Osteocyte (in vitro differentiated cells): ENCODE data around the gene HPCAL1. TPM values are rescaled to one million over a fixed set of nuclear protein-coding genes. Genes with fewer than 3 reads are reported as not detected.
"Not testable (repeated sequence)": the region's sequence is repeated elsewhere in the genome, so short reads cannot be mapped to it uniquely, and the experiment has no call there.

Experiments
- DNase-seq: peaks from one replicate; pipeline ENCODE4 v3.0.0; 2021; ENCODE audit warnings: mixed read lengths; ENCODE audit not compliant: unreplicated experiment; ENCODE audit errors: extremely low spot score
- H3K27ac Mint-ChIP-seq: one replicate; pipeline ENCODE4 v1.8.0; 2021; ENCODE audit warnings: mild to moderate bottlenecking, mixed read lengths; ENCODE audit not compliant: unreplicated experiment
- H3K27me3 Mint-ChIP-seq: one replicate; pipeline ENCODE4 v1.8.0; 2021; ENCODE audit warnings: mixed read lengths; ENCODE audit not compliant: unreplicated experiment
- H3K36me3 Mint-ChIP-seq: one replicate; pipeline ENCODE4 v1.8.0; 2021; ENCODE audit warnings: mixed read lengths; ENCODE audit not compliant: unreplicated experiment
- H3K4me1 Mint-ChIP-seq: one replicate; pipeline ENCODE4 v1.8.0; 2021; ENCODE audit warnings: mixed read lengths; ENCODE audit not compliant: unreplicated experiment
- H3K4me3 Mint-ChIP-seq: one replicate; pipeline ENCODE4 v1.8.0; 2021; ENCODE audit warnings: mild to moderate bottlenecking, moderate library complexity, mixed read lengths; ENCODE audit not compliant: unreplicated experiment
- H3K9me3 Mint-ChIP-seq: one replicate; pipeline ENCODE4 v1.8.0; 2021; ENCODE audit warnings: mixed read lengths; ENCODE audit not compliant: unreplicated experiment
- total RNA-seq: library from RNA; stranded (reverse); gene quantifications from 2 replicates; pipeline ENCODE4 v1.2.1, GENCODE V29; 2021
- TF ChIP-seq, protein P1 (sequence below): fragments of 200-600 bp; sonication (generic); IDR thresholded peaks from 2 replicates; pipeline ENCODE4 v1.5.0; 2021; ENCODE audit warnings: antibody characterized with exemption, mild to moderate bottlenecking, moderate library complexity

The HPCAL1 gene
- total RNA-seq, 1 donor from 2014 or later, result 56.8 TPM

DNA sequence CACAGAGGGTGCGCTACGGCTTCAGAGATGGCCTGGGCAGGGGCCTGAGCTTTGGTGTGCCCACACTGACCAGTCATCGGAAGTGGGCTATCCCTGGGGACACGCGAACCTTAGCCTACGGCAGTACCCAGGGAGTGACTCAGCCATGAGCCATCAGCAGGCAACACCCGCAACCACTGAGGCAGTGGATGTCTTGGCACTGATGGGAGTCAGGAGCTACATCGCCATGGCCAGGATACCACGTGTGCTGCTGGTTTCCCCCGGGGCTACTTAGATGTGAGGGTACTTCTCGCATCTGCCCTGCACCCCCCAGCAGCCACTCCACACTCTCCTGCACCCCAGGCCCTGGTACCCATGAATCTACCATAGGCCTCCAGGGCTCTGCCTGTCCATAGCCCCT, 12.8 kb upstream of the HPCAL1 start:
- TF ChIP-seq, protein P1, sequence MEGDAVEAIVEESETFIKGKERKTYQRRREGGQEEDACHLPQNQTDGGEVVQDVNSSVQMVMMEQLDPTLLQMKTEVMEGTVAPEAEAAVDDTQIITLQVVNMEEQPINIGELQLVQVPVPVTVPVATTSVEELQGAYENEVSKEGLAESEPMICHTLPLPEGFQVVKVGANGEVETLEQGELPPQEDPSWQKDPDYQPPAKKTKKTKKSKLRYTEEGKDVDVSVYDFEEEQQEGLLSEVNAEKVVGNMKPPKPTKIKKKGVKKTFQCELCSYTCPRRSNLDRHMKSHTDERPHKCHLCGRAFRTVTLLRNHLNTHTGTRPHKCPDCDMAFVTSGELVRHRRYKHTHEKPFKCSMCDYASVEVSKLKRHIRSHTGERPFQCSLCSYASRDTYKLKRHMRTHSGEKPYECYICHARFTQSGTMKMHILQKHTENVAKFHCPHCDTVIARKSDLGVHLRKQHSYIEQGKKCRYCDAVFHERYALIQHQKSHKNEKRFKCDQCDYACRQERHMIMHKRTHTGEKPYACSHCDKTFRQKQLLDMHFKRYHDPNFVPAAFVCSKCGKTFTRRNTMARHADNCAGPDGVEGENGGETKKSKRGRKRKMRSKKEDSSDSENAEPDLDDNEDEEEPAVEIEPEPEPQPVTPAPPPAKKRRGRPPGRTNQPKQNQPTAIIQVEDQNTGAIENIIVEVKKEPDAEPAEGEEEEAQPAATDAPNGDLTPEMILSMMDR, result no peak
- no peak overlapping the region for H3K4me3 Mint-ChIP-seq
- H3K9me3 Mint-ChIP-seq, result peaks cover 11% of the 10 kb centered on the region
- H3K27ac Mint-ChIP-seq, result peak overlapping the region; percentile 8
- H3K4me1 Mint-ChIP-seq, result peaks cover 47% of the 10 kb centered on the region
- no peaks in the 10 kb centered on the region for H3K27me3 Mint-ChIP-seq
- DNase-seq, result no peak
- peaks cover 4% of the 10 kb centered on the region for H3K36me3 Mint-ChIP-seq

DNA sequence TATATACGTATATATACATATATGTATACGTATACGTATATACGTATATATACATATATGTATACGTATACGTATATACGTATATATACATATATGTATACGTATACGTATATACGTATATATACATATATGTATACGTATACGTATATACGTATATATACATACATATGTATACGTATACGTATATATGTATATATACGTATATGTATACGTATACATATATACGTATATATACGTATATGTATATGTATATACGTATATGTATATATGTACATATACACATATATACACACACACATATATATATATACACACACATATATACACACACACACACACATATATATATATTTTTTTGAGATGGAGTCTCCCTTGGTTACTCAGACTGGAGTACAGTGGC, 11.3 kb upstream of the HPCAL1 start:
- H3K4me3 Mint-ChIP-seq, H3K27me3 Mint-ChIP-seq, H3K27ac Mint-ChIP-seq, DNase-seq, H3K36me3 Mint-ChIP-seq: not testable (repeated sequence)
- Mint-ChIP-seq H3K9me3 (peaks cover 11% of the 10 kb centered on the region), H3K4me1 (peaks cover 32% of the 10 kb centered on the region)

DNA sequence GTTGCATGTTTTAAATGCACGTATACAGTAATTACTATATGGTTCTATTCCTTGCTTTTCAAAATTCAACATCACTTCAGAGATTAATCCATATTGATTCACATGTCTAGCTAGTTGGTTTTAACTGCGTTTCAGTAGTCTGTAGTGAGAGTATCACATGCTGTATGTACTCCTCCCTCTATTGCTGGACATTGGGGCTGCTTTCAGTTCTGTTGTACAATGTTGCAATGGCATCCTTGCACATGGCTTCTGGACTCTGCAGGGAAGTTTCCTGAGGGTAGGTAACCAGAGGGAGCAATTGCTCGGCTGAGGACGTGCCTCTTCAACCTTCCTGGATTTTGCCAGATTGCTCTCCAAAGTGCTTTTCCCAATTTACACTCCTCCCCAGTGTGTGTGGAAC, 10.7 kb upstream of the HPCAL1 start:
- Mint-ChIP-seq H3K4me3 (no peak overlapping the region), H3K4me1 (peaks cover 27% of the 10 kb centered on the region), H3K27ac (no peak overlapping the region), H3K9me3 (peaks cover 11% of the 10 kb centered on the region), H3K27me3 (no peaks in the 10 kb centered on the region), H3K36me3 (peaks cover 4% of the 10 kb centered on the region)
- no peak for DNase-seq
- TF ChIP-seq, protein P1, result no peak

DNA sequence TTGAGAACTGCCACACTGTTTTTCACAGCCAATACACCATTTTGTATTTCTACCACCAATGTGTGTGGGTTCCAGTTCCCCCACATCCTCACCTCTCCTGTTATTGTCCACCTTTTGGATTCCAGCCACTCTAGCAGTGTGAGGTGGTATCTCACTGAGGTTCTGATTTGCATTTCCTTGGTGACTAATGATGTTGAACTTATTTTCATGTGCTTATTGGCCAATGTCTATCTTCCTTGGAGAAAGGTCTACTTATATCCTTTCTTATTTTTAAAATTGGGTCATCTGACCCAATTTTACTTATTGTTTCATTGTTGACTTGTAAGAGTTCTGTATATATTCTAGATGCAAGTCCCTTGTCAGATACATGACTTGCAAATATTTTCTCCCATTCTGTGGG, 9.1 kb upstream of the HPCAL1 start:
- TF ChIP-seq, protein P1, result no peak
- Mint-ChIP-seq H3K4me1 (peaks cover 28% of the 10 kb centered on the region), H3K27me3 (no peaks in the 10 kb centered on the region), H3K9me3 (peaks cover 12% of the 10 kb centered on the region), H3K36me3 (peaks cover 4% of the 10 kb centered on the region), H3K27ac (no peak overlapping the region), H3K4me3 (no peak overlapping the region)
- no peak for DNase-seq

DNA sequence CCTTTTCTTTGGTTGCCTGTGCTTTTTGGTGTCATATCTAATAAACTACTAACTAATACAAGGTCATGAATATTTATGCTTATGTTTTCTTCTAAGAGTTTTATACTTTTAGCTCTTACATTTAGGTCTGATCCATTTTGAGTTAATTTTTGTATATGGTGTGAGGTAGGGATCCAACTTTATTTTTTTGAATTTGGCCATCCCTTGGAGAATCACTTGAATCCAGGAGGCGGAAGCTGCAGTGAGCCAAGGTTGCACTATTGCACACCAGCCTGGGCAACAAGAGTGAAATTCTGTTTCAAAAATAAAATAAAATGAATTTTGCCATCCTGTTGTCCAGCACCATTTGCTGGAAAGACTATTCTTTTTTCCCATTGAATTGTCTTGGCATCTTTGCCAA, 8.6 kb upstream of the HPCAL1 start:
- Mint-ChIP-seq H3K4me1 (peaks cover 25% of the 10 kb centered on the region), H3K36me3 (peaks cover 4% of the 10 kb centered on the region), H3K27me3 (no peaks in the 10 kb centered on the region), H3K4me3 (no peak overlapping the region), H3K27ac (no peak overlapping the region), H3K9me3 (peaks cover 16% of the 10 kb centered on the region)
- TF ChIP-seq, protein P1, result no peak
- no peak for DNase-seq

DNA sequence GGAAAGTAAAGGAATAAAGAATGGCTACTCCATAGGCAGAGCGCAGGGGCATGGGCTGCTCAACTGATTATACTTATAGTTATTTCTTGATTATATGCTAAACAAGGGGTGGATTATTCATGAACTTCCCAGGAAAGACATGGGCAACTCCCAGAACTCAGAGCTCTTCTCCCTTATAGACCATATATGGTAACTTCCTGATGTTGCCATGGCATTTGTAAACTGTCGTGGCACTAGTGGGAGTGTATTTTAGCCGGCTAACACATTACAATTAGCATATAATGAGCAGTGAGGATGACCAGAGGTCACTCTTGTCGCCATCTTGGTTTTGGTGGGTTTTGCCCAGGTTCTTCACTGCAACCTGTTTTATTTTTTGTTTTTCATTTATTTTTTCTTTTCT, 7.1 kb upstream of the HPCAL1 start:
- not testable (repeated sequence) for DNase-seq, H3K4me3 Mint-ChIP-seq, H3K36me3 Mint-ChIP-seq, H3K27ac Mint-ChIP-seq, H3K27me3 Mint-ChIP-seq
- peaks cover 16% of the 10 kb centered on the region for H3K9me3 Mint-ChIP-seq
- H3K4me1 Mint-ChIP-seq, result peaks cover 10% of the 10 kb centered on the region
